GM11168 (cell line): Measurements from ENCODE around the gene TXNDC5.

Experiments used
- in situ Hi-C: fragments of 300-500 bp; cut with MboI; formaldehyde crosslinking; loops from one replicate; pipeline ENCODE4 v1.12.0; 2022; ENCODE audit warnings: low sequenced_read_pairs; ENCODE audit not compliant: unreplicated experiment

The TXNDC5 gene

DNA sequence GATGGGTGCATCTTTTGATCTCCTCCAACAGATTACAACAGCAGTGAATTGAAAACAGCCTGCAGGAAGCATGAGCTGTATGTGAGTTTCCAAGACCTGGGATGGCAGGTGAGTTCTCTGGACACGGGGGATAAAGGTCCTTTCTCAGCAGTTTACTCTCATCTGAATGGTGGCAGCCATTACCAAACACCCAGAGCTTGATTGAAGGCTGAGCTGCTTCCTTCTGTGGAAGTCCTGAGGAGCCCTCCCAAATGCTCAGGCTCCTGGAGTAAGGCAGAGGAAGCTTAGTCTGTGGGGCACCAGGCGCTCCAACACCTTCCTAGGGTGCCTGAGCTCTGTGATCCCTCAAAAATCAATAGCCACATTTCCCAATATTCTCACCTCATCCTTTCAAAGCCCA is 31.5 kb downstream of the TXNDC5 start:
- in situ Hi-C loops, result no loop called here

DNA sequence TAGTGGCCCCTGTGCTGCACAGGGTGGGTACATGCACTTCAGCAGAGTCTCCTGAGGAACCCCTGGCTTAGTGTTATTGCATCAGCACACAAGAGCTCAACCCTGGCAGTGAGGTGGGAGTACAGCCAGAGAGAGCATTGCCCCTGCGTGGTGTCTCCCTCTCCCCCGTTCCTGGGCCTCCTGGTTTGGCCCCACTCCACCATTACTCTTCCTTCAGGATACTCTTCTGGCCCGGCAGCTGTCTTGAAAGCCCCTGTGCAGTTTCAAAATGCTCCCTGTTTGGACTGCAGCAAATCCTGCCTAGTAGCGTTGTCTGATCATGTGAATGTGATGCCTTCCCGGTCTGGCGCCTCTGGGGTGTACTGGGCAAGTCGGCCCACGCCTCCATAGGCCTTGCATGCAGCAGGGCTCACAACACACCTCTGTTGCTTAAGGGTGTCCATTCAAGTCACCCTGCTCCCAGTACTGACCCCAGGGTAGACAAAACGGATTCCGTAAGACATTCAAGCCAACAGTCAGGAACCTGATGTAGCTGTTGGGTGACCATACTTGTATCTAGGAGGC is 32.1 kb downstream of the TXNDC5 start:
- in situ Hi-C loops, result no loop called here

DNA sequence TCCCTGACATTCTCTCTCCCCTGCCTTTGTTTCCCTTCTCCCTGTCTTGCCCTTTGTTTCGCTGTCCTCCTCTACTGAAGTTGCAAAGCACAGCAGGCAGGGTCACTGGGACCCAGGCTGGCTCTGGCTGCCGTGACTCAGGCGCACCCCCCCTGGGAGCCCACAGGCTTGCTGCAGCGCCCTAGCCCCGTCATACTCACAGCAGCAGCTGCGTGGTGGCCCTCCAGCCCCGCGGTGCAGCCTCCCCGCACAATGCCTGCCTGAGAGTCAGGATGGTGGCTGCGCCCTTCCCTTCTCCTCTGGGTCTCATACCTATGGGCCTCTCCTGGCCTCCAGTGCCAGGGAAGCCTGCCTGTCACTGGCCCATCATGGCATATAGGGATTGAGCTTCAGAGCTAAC is 41.7 kb downstream of the TXNDC5 start:
- in situ Hi-C loops, result no loop called here

DNA sequence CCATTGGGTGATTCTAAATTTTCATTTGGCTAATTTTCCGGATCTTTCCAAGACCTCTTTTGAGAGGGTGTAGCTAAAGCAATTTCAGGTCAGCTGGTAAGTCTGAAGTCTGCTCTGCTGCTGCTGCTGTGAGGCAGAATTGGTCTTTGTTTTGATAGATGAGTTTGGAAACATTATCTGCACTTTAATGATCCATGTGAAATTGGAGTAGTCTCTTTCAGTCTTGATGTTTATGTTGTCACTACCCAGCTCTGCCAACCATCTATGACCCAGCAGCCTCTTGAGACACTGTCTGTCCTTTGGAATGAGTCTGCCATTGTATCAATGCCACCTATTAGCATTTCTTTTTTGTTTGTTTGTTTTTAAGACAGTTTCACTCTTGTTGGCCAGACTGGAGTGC is 44.1 kb downstream of the TXNDC5 start:
- in situ Hi-C loops, result no loop called here

DNA sequence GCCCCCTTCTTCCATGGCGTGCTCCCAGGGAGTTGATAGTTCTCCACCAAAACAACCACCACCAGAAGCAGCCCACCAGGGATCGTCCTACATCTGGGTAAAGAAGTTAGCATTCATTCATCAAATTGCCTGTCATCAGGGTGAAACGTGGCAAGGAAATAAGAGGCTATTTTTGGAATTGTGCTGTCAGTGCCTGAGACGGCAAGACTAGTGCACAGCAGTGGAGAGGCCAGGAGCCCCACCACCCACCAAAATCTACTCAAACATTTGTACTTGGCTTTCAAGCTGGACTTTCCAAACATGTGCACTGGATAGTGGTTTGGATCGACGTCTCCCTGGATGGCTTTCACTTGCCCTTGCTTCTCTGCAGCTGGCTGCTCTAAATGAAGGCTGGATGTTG is 44.8 kb downstream of the TXNDC5 start:
- in situ Hi-C loops, result no loop called here

DNA sequence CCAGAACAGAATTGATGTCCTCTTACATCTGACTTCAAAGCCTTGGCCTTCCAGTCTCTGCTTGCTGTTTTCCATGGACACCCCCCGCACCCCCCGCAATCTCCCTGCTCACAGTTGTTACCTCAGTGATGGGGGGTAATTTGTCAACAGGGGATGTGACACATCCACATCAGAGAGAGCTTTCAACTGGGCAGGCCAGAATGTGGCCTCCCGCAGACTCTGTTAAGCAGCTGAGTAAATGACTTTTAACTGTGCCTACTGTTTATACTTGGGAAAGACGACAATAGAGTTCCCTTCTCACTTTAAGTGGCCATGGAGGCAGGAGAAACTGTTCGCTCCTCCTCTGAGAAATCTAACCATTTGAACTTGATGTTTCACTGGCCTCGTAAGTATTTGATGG is 51.0 kb downstream of the TXNDC5 start:
- in situ Hi-C loops, result no loop called here

DNA sequence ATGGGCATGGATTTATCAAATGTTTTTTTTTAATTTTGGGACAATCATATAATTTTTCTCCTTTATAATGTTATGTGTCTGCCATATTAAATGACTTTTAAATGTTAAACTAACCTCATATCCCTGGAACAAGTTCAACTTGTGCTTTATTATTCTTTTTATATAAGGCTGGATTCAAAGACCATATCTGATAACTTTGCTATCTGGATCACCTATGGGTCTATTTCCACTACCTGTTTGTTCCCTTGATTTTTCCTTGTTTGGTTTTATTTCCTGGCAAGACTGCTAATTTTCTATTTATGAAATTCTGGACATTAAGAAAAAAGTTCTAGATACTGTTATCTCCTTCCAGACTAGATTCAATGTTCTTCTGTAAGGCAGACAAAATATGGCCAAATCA is 58.8 kb downstream of the TXNDC5 start:
- in situ Hi-C loops, result no loop called here

DNA sequence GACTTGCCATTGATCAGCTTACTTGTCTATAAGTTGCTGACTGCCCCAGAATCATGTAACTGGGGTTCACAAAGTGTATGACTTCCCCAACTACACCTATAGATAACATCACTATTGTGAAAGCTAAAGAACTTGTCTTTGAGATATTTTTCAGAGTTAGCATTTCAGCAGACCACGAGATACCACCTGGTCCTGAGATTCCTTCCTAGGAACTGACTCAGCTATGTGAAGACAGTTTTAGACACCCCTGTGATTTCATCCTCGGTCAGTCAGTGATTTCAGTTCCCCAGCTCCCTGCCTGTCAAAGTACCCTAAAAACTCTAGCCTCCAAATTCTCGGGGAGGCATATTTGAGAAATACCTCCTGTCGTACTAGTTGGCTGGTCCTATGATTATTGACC is 62.4 kb downstream of the TXNDC5 start:
- in situ Hi-C loops, result no loop called here

DNA sequence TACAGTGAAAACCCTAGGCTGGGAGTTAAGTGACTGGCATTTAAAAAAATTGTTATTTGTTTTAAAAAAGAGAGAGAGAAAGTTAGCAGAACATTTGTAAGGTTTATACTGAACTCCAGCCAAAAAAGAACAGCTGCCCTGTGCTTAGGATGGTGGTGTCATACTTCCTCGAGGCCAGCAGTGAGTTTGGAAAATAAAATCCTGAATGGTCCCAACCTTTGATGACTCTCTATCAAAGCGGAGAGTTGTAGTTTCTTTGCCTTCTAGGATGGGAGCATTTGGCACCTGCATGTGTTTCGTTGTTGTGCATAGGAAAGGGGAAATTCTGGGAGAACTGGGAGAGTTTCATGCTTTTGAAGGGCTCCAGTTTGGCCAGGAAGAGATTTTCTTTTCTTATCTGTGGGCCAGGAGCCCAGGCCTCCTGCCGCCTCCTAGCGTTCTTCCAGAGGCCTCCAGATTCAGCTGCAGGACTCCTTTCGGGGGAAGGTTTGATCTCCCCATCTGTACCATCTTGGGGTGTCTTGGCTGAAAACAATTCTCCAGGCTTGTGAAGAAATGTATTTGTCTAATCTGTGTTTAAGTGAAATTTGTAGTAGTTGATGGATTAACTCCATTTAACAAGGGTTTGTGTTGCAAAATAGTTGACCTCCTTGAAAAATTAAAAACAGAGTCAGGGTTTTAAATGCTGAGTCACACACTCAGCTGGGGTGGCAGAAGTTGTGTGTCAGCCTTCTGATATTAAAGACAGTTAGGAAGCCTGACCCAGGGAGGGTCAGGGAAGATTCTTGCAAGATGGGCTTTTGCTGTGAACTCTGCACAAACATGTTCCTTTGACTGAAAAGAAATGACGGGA is 63.4 kb downstream of the TXNDC5 start:
- in situ Hi-C loops, result no loop called here

DNA sequence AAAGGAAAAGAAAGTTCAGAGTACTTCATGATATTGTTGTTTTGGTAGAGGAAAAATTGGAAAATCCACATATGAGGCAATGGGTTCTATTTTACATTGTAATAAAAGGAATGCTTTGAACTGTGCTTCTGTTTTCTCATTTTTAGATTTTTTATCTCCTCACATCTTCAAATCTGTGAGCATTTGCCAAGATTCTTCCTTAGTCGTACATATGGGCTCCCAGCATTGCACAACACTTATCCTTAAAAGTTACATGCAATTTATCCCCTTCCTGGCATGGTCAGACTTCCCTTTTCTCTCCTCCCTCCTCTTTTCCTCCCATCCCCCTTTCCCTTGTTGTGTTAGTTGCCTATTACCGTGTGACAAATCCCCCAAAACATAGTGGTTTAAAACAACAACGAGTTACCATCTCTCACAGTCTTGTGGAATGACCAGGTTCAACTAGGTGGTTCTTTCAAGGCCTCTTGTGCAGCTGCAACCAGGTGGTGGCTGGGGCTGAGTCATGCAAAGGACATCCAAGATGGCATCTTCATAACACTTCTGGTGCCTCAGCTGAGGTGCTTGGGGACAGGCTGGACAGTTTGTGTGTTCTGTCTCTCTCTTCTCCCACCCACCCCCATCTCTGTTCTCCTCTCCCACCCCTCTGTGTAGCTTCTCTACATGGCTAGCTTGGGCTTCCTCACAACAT is 68.7 kb downstream of the TXNDC5 start:
- in situ Hi-C loops, result no loop called here

DNA sequence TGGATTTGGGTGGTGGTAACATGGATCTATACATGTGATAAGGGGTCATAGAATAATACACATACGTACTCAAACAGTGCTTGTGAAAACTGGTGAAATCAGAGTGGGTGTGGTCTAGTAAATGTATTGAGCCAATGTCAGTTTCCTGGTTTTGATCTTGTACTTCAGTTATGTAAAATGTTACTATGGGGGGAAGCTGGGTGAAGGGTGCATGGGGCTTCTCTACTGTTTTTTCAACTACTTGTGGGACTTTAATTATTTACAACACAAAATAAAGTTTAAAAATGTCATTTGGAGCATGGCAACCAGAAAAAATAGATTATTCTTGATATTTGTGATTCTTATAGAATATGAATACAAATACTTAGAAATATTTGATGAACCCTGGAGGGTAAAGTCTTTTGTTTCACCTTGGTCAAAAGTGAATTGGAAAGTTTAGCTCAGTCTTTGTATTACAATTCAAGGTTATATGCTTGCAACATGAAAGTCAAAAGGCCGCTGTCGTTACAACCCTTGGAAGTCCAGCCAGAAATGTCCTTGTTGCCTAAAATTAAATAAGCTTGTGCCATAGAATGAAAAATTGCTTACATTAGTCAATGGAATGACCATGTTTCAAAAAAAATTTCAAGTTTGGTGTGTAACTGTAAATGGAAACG is 74.1 kb downstream of the TXNDC5 start:
- in situ Hi-C loops, result no loop called here

DNA sequence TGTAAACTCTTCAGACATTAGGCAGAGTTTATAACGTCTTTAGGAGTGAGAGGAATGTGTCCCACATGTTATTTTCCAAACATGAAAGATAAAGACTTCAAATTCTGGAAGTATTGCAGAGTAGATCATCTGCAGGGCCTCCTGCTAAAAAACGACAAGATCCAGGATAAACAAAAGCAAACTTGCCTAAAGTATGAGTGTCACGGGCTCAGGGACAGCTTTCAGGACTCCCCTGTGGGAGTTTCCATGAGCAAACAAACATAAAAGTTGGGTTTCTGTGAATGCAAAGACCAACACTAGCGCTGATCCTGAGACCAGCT is 76.9 kb downstream of the TXNDC5 start:
- in situ Hi-C loops, result no loop called here

DNA sequence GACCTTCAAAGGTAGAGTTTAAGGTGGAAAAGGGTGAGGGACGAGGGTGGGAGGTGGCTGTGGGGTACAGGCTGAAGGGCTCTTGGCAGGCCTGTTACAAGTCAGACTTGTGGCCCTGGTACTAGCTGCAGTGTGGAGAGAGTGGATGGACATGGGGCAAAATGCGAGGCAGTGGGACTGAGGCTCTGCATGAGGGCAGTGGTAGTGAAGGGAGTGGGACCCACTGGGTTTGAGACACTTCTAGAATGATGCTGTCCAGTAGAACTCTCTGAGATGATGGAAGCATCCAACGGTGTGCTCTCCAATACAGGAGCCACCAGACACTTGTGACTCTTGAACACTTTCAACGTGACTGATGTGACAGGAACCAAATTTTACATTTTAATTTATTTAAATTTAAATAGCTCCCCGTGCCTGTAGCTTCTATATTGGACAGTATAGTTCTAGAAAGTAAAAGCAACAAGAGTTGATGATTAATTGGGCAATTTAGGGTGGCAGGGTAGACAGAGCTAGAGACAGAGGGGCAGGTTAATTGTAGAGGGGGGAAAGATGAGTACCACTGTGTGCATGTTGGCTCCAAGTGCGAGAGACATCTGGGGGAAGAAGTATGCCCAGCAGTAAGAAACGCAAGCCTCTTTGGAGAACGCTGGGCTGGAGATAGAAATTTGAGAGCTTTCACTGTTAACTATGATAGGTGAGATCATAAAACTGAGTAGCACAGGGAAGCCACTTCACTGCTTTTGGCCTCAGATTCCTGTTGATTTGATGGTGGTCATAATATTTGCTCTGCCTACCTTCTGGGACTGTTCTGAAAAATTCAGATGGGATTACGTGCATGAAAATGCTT is 77.5 kb downstream of the TXNDC5 start:
- in situ Hi-C loops, result no loop called here
